EL (cell line): ENCODE measurements around the gene MGLL.
A peak's percentile ranks its signal among the peaks of the same experiment; 100 is the strongest.

Experiments used
- DNase-seq: peaks from one replicate; pipeline ENCODE4 v3.0.0-alpha.2; 2016

Gene MGLL

DNA sequence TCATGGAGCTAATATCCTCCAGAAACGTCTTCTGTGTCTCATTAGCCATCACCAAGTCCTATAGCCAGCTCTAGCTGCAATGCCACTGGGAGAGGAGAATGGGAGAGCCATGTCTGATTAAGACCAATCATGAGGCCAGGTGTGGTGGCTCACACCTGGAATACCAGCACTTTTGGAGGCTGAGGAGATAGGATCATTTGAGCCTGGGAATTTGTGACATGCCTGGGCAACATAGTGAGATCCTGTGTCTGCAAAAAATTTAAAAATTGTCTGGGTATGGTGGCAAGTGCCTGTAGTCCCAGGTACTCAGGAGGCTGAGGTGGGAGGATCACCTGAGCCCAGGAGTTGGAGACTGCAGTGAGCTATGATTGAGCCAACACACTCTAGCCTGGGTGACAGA lies 13.1 kb downstream of the MGLL start:
- no peak for DNase-seq

DNA sequence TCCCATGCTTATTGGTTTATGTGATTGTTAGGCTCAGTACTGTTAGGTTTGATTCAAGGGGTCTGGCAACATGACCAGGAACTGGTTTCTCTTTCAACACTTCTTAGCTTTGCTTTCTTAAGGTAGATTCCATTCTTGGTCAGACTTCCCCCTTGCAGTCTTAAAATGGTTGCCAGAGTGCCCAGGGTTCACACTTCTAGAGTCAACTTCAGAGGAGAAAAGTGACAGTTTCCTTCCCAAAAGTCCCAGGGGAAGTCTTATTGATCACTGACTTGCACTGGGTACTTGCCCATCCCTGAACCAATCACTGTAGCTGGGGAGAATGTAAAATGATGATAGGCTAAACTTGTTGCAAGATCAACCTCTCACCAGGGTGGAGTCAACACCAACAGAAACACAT lies 14.1 kb downstream of the MGLL start:
- DNase-seq: no peak

DNA sequence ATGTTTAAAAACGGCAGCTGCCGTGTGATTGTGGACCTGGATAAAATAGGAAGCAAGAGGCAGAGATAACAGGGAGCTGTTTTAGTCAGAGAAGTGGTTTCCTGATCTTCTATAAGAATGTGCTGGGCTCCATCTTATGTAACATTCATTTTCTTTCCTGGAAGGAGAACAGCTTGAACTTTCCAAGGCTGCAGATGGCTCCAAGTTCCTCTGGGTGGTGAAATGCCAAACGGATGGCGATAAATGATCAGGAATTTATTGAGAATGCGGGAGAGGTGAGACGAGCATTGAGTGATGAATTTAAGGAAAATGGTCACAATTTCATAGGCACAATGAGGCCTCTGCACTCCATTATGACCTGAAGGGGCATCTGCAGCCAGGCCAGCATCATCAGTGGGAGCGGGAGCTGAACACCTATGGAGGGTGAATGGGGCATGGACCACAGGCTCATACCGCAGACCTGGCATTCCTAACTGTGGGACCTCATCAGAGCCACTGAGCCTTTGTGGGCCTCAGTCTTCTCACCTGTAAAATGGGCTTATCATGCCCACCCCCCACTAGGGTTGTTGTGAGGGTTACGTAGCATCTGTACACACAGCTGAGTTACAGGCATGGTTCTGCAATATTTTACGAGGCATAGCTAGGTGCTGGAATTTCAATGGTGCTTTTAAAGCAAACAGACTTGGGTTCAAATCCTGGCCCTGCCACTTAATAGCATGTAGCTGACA lies 17.1 kb downstream of the MGLL start:
- no peak for DNase-seq

DNA sequence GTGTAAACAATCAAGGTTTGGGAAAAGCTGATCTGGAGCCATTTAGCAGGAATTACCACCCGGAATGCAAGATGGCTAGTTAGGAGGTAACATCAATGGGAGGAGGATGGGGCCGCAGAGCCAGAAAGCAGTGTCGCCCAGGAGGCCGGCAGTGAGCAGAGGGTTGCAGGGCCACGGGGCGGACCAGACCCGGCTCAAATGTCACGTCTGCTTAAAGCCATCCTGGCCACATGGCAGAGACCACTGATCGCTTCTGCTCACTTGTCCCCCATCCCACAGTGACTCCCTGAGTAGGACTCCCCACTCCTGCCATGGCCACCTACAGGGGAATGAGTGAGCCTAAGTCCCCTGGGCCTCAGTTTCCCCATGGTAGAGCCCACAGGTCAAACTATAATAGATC lies 18.2 kb downstream of the MGLL start:
- no peak for DNase-seq

DNA sequence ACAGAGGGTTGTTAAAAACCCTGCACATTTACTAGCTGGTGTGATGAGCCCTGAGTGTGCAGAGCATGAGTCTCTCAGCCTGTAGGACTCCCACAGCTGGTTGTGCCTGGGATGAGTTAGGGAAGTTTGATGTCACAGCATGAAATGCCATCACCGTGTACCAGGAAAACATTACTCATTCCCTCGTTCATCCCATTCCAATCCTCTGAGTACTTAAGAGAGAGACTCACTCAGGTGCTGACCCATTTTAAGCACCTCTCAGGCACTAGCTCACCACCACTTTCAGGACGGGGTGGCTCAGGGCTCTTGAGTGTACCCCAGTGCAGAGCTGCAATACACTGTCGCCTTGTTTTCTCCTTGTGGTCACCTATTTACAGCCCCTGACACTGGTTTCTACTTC lies 18.7 kb downstream of the MGLL start:
- DNase-seq: peak; percentile 94

DNA sequence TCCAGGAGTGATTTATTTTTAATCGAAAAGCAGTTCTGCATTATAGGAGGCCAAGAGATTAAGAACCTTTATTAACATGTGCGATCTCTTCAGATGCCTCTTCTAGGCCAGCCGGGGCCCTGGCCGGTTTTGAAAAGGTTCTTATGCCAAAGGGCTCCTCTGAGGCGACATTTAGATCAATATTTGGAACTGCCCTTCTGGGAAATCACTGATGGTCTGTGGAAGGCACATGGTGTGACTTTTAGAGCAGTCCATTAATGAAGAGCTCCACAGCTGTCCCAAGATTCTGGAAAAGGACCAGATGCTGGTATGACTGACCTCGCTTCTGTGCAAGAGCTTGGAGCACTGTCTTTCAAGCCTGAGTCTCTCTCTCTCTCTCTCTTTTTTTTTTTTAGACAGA lies 19.7 kb downstream of the MGLL start:
- no peak for DNase-seq

DNA sequence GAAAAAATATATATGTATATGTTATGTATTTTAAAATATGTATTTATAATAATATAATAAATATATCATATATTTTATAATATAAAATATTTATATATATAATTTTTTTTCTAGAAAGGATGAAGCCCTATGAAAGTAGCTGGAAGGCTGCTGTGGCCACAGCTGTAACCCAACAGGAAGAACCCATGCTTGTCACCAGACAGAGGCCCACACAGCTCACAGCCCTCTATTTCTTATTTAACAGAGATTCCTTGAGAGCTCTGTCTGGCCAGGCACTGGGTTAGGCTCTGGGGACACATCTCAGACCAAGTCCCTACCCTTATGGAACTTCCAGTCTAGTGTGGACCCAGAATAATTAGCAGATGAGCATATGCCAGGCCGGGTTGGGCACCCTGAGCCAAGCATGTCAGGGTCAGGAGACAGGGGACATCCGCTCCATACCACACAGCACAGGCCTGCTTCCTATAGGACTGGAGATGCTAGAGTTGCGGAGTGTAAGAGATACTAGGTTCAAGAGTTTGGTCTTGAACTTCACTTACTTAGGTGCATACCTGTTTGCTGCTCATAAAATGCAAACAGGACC lies 20.5 kb downstream of the MGLL start:
- DNase-seq: no peak

DNA sequence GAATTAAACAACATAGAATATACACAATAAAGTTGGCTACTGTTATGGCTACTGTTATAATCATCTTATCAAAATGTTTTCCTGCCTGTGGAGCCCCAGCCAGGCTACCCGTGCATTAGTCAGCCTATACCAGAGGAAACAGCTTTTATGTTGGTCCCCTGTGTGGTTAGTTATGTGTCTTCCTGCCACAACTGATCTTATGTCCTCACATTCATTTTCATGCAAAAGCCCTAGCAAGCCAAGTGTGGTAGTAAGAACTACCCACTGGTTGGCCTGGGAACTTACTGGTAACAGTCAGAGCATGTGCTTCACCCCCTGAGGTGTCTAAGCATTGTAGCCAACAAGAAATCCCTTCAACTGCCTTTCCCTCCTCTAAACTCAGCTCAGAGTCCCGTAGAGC lies 21.8 kb downstream of the MGLL start:
- DNase-seq: peak; percentile 55

DNA sequence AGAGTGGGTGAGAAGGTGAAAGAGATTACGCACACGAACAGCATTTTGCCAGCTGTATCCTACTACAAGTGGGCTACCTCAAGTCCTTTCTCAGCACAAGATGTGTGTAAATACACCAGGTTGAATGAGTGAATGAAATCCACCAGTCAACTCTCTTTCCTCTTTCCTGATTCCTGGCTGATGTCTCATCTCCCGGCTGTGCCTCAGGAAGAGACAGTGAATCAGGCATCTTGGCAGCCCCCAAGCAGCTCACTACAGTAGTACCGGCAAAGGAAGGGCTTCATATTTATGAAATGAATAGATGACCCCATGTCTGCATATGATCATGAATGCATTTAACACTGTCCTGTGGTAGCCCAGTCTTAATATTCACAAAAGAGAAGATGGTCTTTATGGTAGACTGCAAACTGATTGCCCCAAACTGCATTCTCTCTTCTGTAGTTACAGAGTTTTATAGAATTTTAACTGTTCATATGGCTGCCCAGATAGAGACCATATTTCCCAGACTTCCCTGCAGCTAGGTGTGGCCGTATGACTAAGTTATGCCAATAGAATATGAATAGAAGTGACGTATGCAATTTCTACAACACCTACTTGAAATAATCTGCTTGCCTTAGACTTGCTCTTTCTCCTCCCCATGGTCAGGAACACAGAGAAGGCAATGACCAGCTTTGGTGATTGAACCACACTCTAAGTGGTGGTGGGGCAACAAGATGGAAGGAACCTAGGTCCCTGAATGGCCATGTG lies 22.7 kb downstream of the MGLL start:
- peak; percentile 96 for DNase-seq

DNA sequence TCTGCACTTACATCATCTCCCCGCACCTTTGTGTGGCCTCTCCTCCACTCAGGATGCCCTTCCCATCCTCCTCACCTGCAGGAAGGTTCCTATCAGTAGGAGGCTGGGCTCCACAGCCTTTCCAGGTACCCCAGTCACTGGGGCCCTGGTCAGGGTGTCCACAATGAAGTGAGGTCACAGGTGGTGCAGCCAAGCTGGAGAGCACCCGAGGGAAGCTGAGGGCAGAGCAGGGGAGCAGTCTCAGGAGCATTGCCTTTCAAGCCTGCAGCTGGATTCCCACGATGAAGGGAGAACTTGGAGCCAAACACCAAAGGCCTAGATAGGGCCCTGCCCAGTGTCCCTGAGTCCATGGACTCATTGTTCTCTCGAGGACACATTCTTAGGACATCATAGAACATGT lies 23.6 kb downstream of the MGLL start:
- no peak for DNase-seq

DNA sequence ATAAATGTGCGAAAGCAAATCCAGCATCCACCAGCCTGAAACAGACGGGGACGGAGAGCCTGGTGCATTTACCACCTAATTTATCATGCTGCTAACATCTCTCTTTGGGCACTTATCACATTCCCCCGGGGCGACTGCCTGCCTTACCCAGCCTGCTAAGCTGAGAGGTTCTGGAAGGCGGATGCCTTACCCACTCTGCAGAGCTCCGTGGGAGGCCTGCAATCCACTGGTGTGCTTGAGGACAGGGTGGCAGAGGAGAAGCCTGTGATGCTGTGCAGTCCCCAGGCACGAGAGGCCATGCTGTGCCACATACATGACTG lies 25.5 kb downstream of the MGLL start:
- DNase-seq: no peak

DNA sequence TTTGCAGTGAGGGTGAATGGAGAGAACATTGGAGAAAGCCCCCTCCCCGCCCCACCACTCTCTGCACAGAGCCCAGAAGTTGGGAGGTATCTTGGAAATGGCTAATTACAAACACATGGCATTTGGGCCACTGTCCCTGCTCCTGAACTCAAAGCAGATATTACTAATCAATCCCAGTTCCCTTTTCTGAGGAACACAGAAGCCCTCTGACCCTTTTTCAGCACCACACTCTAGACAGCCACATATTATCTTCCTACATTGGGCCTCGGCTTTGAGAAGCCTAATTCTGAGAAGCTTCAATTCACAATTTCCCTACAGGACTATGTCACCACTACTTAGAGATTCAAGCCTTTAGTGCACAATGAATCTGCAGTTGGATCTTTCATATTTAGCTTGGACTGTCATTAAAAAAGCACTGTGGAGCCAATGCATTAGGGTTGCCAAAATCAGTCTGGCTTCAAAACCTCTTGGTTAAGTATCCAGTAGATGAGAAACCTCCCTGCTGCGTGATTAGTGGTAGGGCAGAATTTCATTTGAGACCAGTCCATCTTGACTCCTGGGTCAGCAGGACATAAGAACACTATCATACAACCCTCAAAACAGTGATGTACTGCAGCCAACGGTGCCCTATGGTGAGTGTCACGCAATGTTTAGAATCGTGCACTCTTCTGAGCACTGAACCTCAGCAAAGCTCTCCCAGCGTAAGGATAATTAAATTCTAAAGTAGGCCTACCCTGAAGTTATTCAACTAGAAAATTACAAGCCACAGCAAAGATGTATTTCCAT lies 26.1 kb downstream of the MGLL start:
- no peak for DNase-seq

DNA sequence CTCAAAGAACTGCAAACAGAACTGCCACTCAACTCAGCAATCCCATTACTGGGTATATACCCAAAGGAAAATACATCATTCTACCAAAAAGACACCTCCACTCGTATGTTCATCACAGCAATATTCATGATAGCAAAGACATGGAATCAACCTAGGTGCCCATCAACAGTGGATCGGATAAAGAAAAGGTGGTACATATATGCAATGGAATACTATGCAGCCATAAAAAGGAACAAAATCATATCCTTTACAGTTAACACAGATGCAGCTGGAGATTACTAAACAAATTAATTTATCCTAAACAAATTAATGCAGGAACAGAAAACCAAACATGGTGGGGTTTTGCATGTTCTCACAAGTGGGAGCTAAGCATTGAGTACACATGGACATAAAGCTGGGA lies 27.3 kb downstream of the MGLL start:
- DNase-seq: no peak

DNA sequence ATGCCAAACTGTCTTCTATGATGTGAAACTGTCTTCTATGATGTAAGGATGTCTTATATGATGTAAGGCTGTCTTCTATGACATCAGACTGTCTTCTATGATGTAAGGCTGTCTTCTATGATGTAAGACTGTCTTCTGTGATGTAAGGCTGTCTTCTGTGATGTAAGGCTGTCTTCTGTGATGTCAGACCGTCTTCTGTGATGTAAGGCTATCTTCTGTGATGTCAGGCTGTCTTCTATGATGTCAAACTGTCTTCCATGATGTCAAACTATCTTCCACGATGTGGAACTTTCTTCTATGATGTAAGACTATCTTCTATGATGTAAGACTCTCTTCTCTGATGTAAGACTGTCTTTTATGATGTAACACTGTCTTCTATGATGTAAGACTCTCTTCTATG lies 27.9 kb downstream of the MGLL start:
- DNase-seq: no peak

DNA sequence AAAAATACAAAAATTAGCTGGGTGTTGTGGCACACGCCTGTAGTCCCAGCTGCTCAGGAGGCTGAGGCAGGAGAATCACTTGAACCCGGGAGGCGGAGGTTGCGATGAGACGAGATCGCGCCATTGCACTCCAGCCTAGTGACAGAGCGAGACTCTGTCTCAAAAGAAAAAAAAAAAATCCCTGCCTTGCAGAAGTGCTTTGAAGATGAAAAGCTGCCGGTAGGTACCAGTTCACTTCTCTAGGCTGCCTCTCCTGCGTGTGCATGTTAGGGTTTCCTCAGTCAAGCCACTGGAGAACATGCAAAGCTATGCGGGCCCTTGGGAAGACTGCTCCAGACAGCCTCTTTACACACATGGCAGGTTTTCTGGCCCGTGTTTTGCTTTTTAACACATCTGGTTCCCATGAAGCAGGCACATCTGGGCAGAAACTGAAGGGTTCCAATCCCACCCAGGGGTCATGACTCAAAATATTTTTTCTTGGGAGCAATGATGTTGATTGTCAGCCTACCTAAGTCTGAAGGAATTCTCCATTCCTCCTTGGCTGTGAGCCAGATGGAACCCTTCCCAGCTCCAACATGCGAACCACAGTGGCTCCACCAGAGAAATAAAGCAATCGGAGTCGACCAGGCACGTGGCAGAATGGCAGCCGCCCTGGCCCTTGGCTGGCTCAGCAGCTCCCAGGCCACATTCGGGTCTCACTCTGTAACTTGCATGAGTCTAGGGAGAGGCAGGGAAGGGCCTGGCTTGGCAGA lies 29.6 kb downstream of the MGLL start:
- peak; percentile 98 for DNase-seq

DNA sequence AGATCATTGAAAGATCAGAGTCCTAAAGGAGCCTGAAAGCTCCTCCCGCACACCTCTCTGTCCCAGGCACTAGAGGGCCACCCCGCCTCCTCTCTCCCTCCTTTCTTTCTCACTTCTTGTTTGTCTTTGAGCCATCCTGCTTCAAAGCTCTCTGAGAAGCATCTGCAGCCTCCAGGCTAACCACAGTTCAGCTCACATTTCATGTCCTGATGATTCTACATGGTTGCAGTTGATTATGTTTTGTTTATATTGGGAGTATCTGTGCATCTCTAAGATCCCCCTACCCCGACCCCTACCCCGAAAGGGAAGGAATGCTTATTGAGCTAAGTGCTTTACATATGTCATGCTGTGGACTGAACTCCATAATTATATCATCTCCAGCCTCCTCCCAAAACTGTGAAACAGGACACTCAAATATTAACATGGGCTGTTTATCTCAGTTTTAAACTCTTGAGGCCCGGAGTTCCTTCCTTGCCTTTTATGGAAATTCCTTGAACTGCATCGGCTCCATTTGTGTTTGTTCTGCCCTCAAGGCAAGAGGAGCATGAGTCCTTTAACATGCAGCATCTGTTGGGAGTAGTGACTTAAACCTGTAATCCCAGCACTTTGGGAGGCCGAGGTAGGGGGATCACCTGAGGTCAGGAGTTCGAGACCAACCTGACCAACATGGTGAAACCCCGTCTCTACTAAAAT lies 30.9 kb downstream of the MGLL start:
- DNase-seq: peak; percentile 81

DNA sequence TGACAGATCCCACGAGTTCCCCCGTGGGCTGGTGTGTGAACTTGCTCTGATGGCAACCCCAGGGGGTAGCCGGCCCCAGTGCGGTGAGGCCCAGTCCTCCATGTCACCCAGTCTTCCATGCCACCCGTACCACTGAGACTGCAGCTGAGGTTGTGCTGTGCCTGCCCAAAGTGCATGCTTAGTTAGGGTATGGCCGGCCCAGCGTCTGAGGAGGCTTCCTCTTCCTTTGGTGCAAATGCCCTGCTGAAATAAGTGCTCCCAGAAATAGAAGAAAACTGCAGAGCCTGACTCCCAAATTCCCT lies 31.5 kb downstream of the MGLL start:
- no peak for DNase-seq

DNA sequence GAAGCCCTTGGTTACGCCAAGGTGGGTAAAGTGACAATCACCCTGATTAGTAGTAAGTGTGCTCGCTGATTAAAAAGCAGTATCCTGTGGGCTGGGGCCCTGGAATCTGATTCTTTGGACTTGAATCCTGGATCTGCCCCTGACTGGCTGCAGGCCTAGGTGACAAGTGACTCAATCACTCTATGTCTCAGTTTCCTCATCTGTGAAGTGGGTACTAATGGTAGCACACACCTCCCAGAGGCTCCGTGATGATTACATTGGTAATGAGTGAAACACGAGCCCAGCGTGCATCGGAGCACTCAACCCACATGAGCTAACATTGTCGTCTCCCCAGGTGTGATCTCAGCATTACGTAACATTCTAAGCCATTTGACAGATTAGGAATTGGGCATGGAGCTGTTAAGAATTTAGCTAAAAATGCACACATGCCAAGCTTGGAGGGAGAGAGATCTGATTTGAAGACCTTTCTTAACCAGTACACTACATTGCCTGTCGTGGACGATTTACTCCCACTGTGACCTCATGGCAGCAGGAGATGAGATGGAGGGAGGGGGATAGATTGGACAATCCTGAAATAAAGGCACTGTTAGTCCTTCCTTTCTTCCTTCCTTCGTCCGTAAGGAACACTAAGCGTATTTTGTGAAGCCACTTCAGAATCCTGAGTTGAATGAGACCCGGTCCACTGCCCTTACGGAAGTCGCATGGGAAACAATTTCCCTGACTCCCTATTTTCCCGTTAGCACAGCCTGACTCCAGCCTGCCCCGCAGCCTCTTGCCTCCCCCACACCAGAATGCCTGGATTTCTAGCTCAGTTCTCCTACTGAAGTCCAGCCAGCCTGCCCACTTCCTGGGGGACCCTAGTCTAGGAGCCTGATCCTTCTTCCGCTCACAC lies 32.1 kb downstream of the MGLL start:
- no peak for DNase-seq

DNA sequence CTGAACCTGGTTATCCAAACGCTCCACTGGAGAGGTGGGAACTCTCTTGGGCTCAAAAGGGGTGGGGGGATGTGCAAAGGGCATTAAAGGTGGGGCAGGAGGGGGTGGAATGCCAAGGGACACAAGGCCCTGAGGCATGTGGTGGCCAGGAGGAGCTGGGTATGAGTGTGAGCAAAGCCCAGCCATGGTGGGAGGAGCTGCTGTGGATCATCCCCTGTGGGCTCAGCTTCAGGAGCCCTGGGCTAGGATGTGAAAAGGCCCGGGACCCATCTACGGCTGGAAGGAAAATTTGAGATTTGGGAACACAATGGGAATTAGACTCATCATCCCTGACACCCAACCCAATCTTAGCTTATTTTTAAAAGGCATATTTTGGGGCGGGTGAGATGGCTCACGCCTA lies 33.3 kb downstream of the MGLL start:
- no peak for DNase-seq

DNA sequence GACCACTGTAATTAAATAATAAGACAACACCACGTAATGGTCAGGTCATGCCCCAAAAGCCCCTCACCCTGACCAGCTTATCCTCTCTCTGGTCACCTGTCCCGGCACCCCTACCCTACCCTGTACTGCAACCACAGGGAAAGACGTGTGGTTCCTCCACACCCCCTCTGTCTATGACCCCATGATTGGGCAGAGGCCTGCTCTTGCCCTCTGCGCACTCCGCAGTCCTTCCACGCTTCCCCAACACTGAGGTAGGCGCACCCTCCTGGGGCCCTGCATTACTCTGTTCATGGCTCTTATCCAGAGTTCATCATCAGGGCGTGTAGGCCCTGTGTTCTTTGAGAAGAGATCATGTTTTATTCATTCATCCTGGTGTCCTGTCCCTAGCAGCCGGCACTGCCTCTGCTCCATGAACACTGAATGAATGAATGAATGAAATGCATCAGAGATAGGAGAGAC lies 33.8 kb downstream of the MGLL start:
- no peak for DNase-seq
